Fibroblast of villous mesenchyme (primary cell): Measurements from ENCODE around the gene HPN. TPM values are rescaled to one million over a fixed set of nuclear protein-coding genes. Genes with fewer than 3 reads are reported as not detected.
"Not testable (repeated sequence)": the region's sequence is repeated elsewhere in the genome, so short reads cannot be mapped to it uniquely, and the experiment has no call there.

Experiments used
- DNase-seq: peaks from one replicate; pipeline ENCODE4 v3.0.0-alpha.2; 2010; ENCODE audit warnings: low read depth
- H3K4me3 ChIP-seq: 2 replicates; pipeline ENCODE4 v1.5.1; 2011; ENCODE audit warnings: low read depth, mild to moderate bottlenecking, low read length
- total RNA-seq: library from RNA; depleted of rRNA; stranded (reverse); fragments of >200 nt; gene quantifications from 2 replicates; pipeline ENCODE4 v1.2.3, GENCODE V29; 2012
- TF ChIP-seq, protein P1 (sequence below): IDR thresholded peaks from 2 replicates; pipeline ENCODE4 v1.5.1; 2012; ENCODE audit warnings: low read depth, mild to moderate bottlenecking, low read length; ENCODE audit not compliant: insufficient read depth

Gene HPN
- total RNA-seq, 1 donor = not detected

DNA sequence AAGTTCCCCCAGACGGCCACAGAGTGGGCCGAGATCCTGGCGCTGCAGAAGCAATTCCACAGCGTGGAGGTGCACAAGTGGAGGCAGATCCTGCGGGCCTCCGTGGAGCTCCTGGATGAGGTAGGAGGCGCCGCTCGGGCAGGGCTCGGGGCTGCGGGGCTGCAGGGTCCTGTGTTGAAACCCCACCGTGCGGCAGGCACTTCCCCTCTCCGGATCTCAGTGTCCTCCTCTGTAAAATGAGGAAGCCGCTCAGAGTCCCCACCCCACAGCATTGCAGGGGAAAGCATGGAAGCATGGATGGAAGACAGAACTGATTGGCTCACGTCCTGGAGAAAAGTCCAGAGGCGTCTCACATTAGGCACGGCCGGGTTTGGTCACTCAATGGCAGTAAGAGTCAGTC, 18.1 kb upstream of the HPN start:
- no peak for DNase-seq
- TF ChIP-seq, protein P1, sequence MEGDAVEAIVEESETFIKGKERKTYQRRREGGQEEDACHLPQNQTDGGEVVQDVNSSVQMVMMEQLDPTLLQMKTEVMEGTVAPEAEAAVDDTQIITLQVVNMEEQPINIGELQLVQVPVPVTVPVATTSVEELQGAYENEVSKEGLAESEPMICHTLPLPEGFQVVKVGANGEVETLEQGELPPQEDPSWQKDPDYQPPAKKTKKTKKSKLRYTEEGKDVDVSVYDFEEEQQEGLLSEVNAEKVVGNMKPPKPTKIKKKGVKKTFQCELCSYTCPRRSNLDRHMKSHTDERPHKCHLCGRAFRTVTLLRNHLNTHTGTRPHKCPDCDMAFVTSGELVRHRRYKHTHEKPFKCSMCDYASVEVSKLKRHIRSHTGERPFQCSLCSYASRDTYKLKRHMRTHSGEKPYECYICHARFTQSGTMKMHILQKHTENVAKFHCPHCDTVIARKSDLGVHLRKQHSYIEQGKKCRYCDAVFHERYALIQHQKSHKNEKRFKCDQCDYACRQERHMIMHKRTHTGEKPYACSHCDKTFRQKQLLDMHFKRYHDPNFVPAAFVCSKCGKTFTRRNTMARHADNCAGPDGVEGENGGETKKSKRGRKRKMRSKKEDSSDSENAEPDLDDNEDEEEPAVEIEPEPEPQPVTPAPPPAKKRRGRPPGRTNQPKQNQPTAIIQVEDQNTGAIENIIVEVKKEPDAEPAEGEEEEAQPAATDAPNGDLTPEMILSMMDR = no peak
- no peak overlapping the region for H3K4me3 ChIP-seq

DNA sequence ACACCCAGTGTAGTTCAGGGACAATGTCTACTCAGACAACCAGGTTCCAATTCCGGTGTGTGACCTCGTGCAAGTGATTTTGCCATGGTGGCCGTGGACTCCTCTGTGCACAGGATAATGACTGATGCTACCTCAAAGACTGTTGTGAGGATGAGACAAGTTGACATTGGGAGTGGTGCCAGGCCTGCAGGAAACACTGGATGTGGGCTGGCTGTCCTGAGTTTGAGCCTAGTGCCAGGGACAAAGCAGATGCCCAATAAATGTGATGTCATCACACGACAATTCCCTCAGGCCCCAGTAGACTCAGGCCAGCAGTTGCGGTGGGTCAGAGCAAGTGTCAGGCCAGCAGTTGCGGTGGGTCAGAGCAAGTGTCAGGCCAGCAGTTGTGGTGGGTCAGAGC, 17.4 kb upstream of the HPN start:
- no peak overlapping the region for H3K4me3 ChIP-seq
- TF ChIP-seq, protein P1 = no peak
- no peak for DNase-seq

DNA sequence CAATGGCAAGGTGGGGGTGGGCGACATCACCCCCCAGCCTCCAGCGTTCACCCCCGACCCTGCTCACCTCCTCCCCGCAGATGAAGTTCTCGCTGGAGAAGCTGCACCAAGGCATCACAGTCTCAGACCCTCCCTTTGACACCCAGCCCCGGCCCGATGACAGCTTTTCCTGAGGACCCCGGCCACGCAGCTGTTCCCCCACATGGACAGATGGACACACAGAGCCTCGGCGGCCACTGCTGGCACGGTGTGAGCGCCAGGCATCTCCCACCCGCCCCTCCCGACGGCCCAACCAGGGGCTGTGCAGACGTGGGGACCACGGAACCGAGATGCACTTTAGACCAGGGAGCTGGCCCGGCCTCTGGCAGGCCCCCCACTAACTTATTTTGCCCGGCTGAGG, 15.6 kb upstream of the HPN start:
- DNase-seq = no peak
- TF ChIP-seq, protein P1 = no peak
- H3K4me3 ChIP-seq = no peak overlapping the region

DNA sequence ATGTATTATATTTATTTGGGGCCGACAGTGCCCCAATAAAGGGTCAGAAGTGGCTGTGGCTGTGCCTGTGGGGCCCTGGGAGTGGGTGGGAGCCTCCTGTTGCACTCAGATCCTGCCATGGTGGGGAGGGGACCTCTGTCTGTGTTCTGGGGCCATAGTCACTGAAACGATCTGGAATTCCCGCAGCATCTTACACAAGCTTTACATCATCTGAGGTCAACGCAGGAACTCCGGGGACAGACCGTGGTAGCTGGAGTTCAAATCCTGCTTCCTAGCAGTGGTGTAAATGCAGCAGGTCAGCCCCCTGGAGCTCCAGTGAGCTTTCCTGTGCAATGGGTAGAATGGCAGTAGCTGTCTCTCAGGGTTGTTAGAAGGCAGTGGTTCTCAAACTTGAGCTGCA, 15.1 kb upstream of the HPN start:
- H3K4me3 ChIP-seq = no peak overlapping the region
- no peak for DNase-seq
- TF ChIP-seq, protein P1 = no peak

DNA sequence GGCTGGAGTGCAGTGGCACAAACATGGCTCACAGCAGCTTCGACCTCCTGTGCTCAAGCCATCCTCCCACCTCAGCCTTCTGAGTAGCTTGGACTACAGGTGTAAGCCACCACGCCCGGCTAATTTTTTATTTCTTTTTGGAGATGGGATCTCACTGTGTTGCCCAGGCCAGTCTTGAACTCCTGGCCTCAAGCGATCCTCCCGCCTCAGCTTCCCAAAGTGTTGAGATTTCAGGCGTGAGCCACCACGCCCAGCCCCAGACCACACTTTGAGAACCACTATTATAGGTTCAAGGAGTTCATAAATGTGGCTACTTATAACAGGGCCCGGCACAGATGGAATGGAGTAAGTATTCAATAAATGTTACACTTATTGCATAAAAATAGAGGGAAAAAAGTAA, 14.5 kb upstream of the HPN start:
- H3K4me3 ChIP-seq = no peak overlapping the region
- TF ChIP-seq, protein P1 = no peak
- no peak for DNase-seq

DNA sequence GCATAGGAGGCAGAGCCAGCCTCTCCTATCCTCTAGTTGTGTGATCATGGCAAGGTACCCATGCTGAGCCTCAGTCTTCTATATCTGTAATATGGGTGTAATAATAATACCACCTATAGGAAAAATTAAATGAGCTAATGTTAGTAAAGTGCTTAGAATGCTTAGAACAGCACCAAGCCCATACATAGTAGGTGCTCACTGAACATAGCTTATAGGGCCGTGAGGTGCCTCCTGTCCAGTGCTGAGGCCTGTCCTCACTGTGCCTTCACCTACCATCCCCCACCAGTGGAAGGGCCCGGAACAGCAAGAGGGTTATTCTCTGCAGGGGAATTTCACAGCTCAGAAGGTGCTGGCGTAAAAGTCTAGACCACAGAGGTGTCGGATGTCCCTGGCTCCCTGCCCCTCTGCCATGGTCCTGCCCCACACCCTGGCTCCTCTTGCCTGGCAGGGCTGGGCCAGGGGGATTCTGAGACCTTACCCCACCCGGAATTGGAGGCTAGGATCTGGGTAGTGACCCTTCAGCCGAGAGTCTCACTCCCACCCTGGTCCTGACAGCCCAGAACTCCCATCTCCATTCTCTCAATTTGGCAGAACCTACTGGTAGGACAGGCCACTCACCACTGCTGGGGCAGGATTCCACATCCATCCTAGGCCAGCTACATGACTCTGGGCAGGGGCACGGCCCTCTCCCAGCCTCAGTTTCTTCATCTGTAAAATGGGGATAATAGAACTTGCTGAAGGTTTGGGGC, 13.5 kb upstream of the HPN start:
- TF ChIP-seq, protein P1 = no peak
- no peak for DNase-seq
- H3K4me3 ChIP-seq = no peak overlapping the region

DNA sequence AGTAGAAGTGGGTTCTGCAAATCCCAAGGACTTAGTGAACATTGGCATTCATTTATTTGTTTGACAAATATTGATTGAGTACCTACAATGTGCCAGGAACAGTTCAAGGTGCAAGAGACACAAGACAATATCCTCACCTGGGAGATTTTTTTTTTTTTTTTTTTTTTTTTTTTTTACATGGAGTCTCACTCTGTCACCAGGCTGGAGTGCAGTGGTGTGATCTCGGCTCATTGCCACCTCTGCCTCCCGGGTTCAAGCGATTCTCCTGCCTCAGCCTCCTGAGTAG, 13.0 kb upstream of the HPN start:
- not testable (repeated sequence) for H3K4me3 ChIP-seq, DNase-seq

DNA sequence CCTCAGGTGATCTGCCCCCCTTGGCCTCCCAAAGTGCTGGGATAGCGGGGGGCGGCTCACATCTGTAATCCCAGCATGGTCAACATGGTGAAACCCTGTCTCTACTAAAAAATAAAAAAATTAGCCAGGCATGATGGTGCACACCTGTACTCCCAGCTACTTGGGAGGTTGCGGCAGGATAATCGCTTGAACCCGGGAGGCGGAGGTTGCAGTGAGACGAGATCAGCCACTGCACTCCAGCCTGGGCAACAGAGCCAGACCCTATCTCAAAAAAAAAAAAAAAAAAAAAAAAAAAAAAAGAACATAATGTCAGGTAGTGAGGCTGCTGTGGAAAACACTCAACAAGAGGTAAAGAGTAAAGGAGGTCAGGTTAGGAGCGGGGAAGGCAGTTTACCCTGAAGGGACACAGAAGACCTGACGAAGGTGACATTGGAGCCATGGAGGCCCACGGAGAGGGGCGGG, 12.2 kb upstream of the HPN start:
- H3K4me3 ChIP-seq, DNase-seq: not testable (repeated sequence)
